Stomach (tissue), 4 donors: ENCODE data around the gene GLIPR1.

Source experiments
- CTCF ChIP-seq, 7 experiments: fragments of 450-650 bp in 4 of 7; fragments of 200-600 bp in 3 of 7; sonication (generic) in 3 of 7; IDR thresholded peaks; one replicate each; pipeline ENCODE4 v1.5.1; 2016 to 2019; ENCODE audit warnings: antibody characterized with exemption in 7 of 7, control low read depth in 2 of 7, mild to moderate bottlenecking in 1 of 7
- POLR2A ChIP-seq, 4 donors: fragments of 450-650 bp; IDR thresholded peaks; one replicate each; pipeline ENCODE4 v1.6.1; 2016; ENCODE audit warnings: antibody characterized with exemption in 4 of 4, control low read depth in 2 of 4, mild to moderate bottlenecking in 1 of 4, moderate library complexity in 1 of 4
- POLR2AphosphoS5 ChIP-seq, 3 donors: sonication (generic); formaldehyde crosslinking; IDR thresholded peaks; one replicate each; pipeline ENCODE4 v1.6.1; 2016; ENCODE audit warnings: antibody characterized with exemption in 3 of 3

DNA sequence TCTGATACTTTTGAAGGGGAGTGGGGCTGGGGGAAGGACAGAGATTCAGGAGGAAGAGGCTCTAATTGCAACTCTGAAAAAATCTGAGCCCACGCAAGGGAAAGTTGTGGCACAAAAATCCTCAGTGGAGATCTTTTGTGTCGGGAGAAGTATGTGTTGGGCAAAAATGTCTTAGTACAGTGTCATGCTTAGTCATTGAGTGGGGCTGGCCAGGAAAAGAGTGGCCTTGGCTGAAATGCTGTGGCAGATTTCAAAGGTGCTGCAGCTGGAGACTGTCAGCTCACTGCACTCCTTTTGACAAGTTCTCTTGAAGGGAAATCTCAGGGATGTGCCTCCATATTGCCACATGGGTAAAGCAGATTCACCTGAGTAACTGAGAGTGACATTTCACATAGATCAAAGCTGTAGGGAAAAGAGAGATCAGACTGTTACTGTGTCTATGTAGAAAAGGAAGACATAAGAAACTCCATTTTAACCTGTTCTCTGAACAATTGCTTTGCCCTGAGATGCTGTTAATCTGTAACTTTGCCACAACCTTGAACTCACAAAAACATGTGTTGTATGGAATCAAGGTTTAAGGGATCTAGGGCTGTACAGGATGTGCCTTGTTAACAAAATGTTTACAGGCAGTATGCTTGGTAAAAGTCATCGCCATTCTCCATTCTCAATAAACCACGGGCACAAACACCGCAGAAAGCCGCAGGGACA, 36.0 kb upstream of the GLIPR1 start:
- TF ChIP-seq CTCF (IDR thresholded peaks at IDR 0.05) (no peak), POLR2A (IDR thresholded peaks at IDR 0.05) (no peak), POLR2AphosphoS5 (IDR thresholded peaks at IDR 0.05) (no peak)
